Epithelial cell of esophagus (primary cell): ENCODE results near the gene PSMD2.

Experiments
- DNase-seq: peaks from one replicate; pipeline ENCODE4 v3.0.0; 2010; ENCODE audit warnings: low read depth
- H3K4me3 ChIP-seq: 2 replicates; pipeline ENCODE4 v1.5.1; 2011; ENCODE audit warnings: mild to moderate bottlenecking, low read length, control low read depth
- CTCF ChIP-seq: IDR thresholded peaks from 2 replicates; pipeline ENCODE4 v1.5.1; 2011; ENCODE audit warnings: low read depth, mild to moderate bottlenecking, low read length, control low read depth, inconsistent platforms; ENCODE audit not compliant: insufficient read depth; ENCODE audit errors: missing control alignments

Gene PSMD2

GRCh38 chr3:184299488-184300377 is 692 bp downstream of the PSMD2 start:
- peak overlapping the region; percentile 93 for H3K4me3 ChIP-seq
- TF ChIP-seq CTCF: no peak
- DNase-seq: peak; percentile 69

- no peak for TF ChIP-seq CTCF
- DNase-seq: peak; percentile 79
- H3K4me3 ChIP-seq: peak overlapping the region; percentile 93
Observed at GRCh38 chr3:184300378-184300720, 1.3 kb downstream of the PSMD2 start.

GRCh38 chr3:184305577-184305976 is 6.5 kb downstream of the PSMD2 start:
- peak; percentile 29 for DNase-seq
- peak; percentile 54 for TF ChIP-seq CTCF
- no peak overlapping the region for H3K4me3 ChIP-seq

- DNase-seq: no peak
- no peak for TF ChIP-seq CTCF
- H3K4me3 ChIP-seq: no peak overlapping the region
Observed at GRCh38 chr3:184306341-184306972, 7.4 kb downstream of the PSMD2 start.

GRCh38 chr3:184307915-184308314 is 8.9 kb downstream of the PSMD2 start:
- H3K4me3 ChIP-seq: no peak overlapping the region
- no peak for DNase-seq
- no peak for TF ChIP-seq CTCF

- no peak for TF ChIP-seq CTCF
- no peak for DNase-seq
- no peak overlapping the region for H3K4me3 ChIP-seq
Observed at GRCh38 chr3:184308744-184309143, 9.7 kb downstream of the PSMD2 start.
